LNCAP (cell line): Measurements from ENCODE around the gene PEPD.

Source experiments
- CTCF ChIP-seq: fragments of 450-650 bp; IDR thresholded peaks from 2 replicates; pipeline ENCODE4 v1.5.1; 2017; ENCODE audit warnings: mild to moderate bottlenecking

The PEPD gene

GRCh38 chr19:33441277-33441699 is 80.3 kb downstream of the PEPD start:
- no peak for TF ChIP-seq CTCF

- TF ChIP-seq CTCF: no peak
Observed at GRCh38 chr19:33440682-33441081, 80.9 kb downstream of the PEPD start.

- TF ChIP-seq CTCF: no peak
Observed at GRCh38 chr19:33440241-33440640, 81.3 kb downstream of the PEPD start.

- TF ChIP-seq CTCF: no peak
Observed at GRCh38 chr19:33438987-33439781, 82.4 kb downstream of the PEPD start.

GRCh38 chr19:33437821-33438671 is 83.5 kb downstream of the PEPD start:
- TF ChIP-seq CTCF: no peak

- no peak for TF ChIP-seq CTCF
Observed at GRCh38 chr19:33437393-33437820, 84.2 kb downstream of the PEPD start.

GRCh38 chr19:33436360-33437345 is 84.9 kb downstream of the PEPD start:
- no peak for TF ChIP-seq CTCF
